GM21526 (cell line): ENCODE results near the gene TTI1.

ENCODE experiments used
- ATAC-seq: cut with Tn5 transposase; IDR thresholded peaks from one replicate; pipeline ENCODE4 v1.9.1; 2021; ENCODE audit warnings: moderate library complexity; ENCODE audit not compliant: unreplicated experiment, low FRiP score

The TTI1 gene

DNA sequence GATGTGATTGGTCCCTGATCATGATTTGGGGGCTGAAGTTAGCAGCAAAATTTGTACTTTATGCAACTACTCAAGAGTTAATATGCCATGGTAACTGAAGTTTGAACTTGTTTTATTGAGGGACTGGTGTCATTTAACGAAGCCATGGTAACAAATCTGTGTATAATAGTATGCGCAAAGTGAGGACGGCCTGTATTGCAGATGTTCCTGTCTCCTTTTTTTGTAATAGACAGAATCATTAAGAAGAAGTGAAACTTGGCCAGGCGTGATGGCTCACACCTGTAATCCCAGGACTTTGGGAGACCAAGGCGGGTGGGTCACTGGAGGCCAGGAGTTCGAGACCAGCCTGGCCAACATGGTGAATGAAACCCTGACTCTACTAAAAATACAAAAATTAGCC, 22.6 kb upstream of the TTI1 start:
- ATAC-seq, result no peak

- ATAC-seq, result no peak
Measured at GRCh38 chr20:38055294-38055693, 22.0 kb upstream of the TTI1 start.

GRCh38 chr20:38054647-38055046, 21.4 kb upstream of the TTI1 start:
- ATAC-seq, result no peak

DNA sequence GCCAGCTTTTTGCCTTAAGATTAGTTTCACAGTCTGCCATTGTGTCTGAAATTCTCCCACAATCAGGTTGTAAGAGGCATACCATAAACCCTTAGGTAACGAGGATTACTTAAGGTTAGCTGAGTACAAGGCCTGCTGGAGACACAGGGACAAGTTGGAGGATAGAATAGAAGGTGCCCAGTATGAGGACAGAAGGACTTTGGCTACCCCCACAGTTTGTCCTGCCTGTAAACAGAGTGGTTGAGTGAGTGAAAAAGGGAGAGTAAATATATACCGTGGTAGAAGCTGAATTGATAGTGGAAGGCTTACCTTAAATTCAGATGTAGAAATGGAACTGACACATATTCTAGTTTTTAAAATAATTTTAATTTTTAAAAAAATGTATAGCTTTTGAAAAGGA, 19.6 kb upstream of the TTI1 start:
- ATAC-seq, result no peak

GRCh38 chr20:38050686-38051085, 17.4 kb upstream of the TTI1 start:
- ATAC-seq, result no peak

DNA sequence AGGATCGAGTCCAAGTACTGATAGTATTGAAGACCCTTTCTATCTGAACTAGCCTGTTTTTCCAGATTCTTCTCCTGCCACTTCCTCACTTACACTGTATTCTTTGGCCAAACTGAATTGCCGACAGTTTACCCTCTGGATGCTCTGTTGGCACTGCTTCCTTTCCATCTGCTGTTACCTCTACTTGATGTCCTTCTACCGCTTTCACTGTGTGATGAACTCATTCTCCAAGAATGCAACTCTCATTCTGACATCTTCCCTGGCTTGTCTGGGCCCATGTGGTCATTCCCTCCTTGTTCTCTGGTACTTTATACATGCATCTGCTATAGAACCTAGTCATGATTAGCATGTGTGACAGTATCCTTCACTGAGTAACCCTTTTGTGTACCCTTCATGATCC, 16.5 kb upstream of the TTI1 start:
- ATAC-seq, result no peak

DNA sequence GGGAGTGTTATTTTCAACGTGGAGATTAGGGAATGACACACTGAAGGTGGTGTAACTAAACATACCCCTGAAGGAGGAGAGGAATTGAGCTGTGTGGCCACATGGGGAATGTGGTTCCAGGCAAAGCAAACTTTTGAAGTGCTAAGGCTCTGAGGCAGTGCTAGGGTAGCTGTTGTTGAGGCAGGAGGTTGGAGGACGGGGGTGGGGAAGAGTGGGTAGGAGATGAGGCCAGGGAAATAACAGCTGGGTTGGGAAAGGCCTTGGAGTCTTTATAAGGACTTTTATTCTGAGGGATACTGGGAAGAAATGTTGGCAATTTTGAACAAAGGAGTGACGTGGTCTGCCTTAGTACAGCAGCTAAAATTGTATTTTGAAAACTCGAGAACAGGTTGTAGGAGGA, 13.3 kb upstream of the TTI1 start:
- ATAC-seq, result no peak

DNA sequence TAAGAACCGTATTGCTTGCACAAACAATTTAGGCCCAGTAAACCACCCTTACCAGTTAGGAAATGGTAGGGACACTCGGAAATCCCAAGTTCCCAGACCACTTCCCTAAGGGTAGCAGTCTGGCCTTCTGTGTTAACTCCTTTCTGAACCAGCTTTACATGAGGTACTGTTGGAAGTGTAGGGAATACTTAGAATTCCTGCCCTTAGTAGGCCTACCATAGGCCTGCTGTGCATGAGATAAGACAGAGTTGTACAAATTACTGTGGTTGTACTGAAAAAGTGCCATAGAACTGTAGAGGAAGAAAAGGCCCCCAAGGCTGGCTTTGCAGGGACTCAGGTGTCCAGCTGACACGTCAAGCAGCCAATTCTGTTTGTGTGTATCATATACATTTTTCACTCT, 11.4 kb upstream of the TTI1 start:
- no peak for ATAC-seq

- no peak for ATAC-seq
Measured at GRCh38 chr20:38043512-38044300, 10.4 kb upstream of the TTI1 start.

- no peak for ATAC-seq
Measured at GRCh38 chr20:38040276-38040675, 7.0 kb upstream of the TTI1 start.

GRCh38 chr20:38036366-38036765, 3.1 kb upstream of the TTI1 start:
- ATAC-seq, result no peak

DNA sequence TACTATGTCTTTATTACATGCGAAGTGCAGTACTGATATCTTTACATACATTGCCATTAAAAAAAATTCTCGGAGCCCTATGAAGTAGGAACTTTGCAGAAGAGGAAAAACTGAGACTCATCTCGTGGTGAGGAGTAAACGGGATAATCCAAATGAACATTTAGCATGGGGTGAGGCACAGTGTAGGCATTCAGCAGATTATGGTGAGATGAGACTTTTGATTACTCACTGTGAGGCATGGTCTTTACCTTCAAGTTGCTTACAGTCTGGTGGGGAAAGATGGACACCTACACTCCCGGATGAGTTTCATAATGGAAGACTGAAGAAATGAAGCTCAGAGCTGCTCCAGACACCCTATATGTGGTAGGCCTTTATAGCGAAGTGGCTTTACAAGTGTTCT, 1.7 kb upstream of the TTI1 start:
- ATAC-seq, result no peak

GRCh38 chr20:38034108-38034649, 923 bp upstream of the TTI1 start:
- ATAC-seq, result no peak

DNA sequence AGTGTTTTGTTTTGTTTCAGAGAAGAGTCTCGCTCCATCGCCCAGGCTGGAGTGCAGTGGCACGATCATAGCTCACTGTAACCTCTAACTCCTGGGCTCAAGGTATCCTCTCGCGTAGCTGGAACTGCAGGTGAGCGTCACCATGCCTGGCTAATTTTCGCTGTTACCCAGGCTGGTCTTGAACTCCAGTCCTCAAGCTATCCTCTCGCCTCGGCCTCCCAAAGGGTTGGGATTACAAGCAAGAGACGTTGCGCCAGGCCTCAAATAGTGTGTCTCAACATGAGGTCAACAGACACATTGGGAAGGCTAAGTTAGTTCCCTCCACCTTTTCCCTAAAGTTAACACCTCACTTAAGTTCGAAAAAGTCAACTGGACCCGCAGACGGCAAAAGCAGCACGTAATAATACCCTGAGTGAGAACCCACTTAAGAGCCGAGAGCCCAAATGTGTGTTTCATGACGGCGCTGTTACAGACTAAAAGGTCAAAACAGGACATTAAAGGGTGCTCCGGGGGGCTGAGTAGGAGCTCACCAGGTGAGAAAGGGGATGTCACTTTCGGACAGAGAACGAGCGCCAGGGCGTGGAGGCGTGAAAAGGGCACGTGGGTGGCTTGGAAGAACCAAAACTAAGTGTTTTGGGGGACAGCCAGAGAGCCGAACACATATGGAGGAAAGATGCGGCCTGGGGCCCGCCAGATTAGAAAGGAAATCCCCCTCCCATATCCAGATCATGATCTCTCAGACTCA, 499 bp downstream of the TTI1 start:
- peak; percentile 49 for ATAC-seq

GRCh38 chr20:38031957-38032356, 1.3 kb downstream of the TTI1 start:
- ATAC-seq, result no peak

GRCh38 chr20:38029453-38029852, 3.8 kb downstream of the TTI1 start:
- ATAC-seq, result no peak

GRCh38 chr20:38024496-38024895, 8.8 kb downstream of the TTI1 start:
- ATAC-seq, result no peak

- no peak for ATAC-seq
Measured at GRCh38 chr20:38023181-38024001, 9.9 kb downstream of the TTI1 start.

GRCh38 chr20:38021087-38021772, 12.0 kb downstream of the TTI1 start:
- no peak for ATAC-seq

DNA sequence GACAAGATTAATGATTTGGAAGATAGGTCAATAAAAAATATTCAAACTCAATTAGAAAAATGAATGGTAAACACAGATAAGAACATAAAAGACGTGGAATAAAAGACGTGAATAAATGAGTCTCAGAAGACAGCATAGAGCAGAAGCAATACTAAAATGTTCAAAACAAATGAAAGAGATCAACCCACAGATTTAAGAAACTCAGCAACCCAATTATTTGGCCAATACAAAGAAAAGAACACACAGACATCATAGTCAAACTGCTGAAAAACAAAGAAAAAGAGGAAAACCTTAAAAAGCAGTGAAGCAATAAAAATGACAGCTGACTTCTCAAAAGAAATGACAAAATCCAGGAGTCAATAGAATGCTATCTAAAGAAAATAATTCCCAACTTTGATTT, 14.9 kb downstream of the TTI1 start:
- ATAC-seq, result no peak
